CD4-positive, alpha-beta T cell treated with Interleukin-1 beta for 1 hour (primary cell): Measurements from ENCODE around the gene TIAM1.
"Not testable (repeated sequence)": the region's sequence is repeated elsewhere in the genome, so short reads cannot be mapped to it uniquely, and the experiment has no call there.

Experiments
- DNase-seq, 2 donors: peaks; one replicate each; pipeline ENCODE4 v3.0.0-alpha.2; 2020 to 2022

Gene TIAM1

DNA sequence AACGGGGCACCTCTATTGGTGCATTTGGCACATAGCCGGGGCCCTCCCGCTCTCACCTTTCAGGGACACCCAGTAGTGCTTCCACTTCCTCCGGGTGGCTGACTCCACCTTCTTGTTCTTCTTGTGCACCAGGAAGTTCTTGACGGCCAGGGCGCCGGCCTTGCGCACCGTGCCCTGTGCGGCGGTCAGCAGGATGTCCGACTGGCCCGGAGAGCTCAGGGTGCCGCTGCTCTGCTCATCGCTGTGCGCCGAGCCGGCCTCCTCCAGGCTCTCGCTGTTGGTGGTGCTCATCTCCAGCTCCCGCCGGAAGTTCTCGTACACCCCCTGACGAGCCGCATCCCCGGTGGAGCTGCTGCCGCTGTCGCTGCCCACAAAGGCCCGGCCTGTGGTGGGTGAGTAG, 92.4 kb downstream of the TIAM1 start:
- DNase-seq, result no peak

DNA sequence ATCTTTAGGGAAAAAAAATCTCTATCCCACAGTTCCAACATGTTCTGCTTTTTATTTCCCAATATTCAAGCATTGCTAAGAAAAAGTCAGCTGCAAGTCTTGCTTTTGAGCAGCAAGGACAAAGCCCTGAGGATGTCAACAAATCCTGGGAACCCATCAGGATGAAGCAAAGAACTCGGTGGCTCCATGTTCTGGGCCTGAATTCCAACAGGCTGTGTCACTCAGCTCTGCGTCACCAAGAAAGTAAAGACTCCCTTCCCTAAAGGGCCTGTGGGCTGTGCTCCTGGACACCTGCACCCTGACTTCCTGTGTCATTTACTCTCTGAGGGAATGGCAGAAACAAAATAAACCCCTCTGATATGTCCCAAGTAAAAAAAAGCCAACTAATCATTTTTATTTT, 95.5 kb downstream of the TIAM1 start:
- DNase-seq, result no peak

- DNase-seq, result no peak
These were observed 100.5 kb downstream of the TIAM1 start for GRCh38 chr21:31243611-31244010.

DNA sequence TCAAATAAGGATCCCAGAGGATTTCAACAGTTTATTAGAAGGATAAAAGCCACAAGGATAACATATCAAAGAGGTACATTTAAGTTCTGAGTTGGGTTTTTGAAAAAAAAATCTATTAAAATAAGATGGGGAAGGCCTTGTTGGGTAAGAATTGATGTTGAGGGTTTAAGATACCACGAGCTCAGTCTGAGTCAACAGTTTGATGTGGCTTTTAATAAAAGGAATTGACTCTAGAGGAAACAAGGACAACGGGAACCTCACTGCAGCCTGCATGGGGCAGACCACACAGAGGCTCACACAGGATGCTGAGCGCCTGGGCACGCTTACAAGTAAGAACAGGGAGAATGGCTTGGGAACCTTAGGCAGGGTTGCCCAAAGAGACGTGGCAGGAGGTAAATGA, 107.5 kb downstream of the TIAM1 start:
- no peak for DNase-seq

GRCh38 chr21:31235671-31236450, 108.2 kb downstream of the TIAM1 start:
- DNase-seq, result no peak

DNA sequence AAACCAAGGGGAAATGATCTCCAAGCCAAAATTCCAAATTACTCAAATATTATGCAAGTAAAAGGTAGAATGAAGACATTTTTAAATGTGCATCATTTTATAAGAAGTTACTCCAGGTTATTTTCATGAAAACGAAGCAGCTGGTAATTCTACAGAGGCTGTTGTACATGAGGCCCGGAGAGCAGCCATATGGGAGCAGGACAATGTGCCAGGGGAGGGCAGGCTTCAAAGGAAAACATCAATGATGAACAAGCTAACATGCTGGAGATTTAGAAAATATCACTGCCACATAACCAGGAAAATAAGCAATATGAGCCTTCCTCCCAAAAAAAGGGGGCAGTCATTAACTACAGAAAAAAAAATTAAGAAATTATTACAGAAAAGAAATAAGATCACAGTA, 109.1 kb downstream of the TIAM1 start:
- DNase-seq, result no peak

GRCh38 chr21:31233711-31234110, 110.3 kb downstream of the TIAM1 start:
- no peak for DNase-seq

DNA sequence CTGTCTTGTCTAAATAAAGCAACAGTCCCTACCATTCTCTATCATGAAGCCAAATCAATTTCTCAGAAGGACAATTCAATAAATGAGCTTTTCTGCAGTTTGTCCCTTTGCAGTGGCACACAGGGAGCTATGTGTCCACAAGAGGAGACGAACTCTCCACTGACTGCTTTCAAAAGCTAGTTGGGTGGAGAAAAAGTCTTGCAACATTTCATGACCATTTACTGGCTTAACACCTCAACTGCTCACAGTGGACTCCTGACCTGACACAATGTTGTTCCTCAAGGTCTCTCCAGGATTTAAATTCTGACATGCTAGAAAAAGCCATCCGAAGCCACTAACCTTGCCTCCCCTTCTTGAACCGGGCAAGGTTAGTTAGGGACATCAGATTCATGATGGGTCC, 111.7 kb downstream of the TIAM1 start:
- no peak for DNase-seq

- no peak for DNase-seq
These were observed 113.1 kb downstream of the TIAM1 start for GRCh38 chr21:31230937-31231336.

DNA sequence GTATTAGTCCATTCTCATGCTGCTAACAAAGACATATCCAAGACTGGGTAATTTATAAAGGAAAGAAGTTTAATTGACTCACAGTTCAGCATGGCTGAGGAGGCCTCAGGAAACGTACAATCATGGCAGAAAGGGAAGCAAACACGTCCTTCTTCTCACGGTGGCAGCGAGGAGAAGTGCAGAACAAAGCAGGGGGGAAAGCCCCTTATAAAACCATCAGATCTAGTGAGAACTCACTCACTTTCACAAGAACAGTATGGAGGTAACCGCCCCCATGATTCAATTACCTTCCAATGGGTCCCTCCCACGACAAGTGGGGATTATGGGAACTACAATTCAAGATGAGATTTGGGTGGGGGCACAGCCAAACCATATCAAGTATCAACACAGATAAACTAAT, 115.3 kb downstream of the TIAM1 start:
- not testable (repeated sequence) for DNase-seq

- DNase-seq, result no peak
These were observed 118.3 kb downstream of the TIAM1 start for GRCh38 chr21:31225713-31226112.

DNA sequence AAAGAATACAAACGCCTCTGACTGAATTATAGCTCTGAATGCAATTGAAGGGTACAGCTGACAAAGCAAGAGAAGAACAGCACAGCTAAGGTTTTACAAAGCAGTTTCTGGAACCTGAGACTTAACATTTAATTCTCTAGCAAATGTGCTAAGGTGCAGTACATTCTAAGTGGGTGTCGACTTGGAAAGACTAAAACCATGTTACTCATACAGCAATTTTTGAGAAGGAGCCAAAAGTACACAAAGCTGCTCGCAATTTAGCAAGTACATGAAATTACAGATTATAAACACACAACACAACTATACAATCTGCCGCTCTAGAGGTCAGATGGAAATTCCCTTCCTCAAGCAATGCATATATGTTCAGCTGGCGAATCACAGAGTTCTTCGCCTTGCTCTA, 121.9 kb downstream of the TIAM1 start:
- DNase-seq, result no peak

DNA sequence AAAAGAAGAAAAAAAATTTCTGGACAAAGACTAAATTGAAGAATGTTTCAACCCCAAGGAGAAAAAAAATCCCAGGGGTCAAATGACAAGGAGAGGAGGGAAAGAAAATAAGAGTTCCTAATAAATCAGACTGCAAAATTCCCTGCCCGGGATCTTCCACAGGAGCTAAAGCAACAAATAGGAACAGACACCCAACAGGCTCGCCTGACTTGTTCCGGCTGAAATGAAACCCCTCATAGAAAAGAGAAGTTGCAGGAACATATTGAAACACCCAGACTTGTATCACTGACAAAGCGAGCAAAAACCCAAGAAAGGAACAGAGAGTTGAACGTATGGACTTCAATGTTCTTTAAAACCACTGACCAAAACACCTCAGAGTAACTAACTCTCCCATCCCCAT, 123.0 kb downstream of the TIAM1 start:
- DNase-seq, result no peak

DNA sequence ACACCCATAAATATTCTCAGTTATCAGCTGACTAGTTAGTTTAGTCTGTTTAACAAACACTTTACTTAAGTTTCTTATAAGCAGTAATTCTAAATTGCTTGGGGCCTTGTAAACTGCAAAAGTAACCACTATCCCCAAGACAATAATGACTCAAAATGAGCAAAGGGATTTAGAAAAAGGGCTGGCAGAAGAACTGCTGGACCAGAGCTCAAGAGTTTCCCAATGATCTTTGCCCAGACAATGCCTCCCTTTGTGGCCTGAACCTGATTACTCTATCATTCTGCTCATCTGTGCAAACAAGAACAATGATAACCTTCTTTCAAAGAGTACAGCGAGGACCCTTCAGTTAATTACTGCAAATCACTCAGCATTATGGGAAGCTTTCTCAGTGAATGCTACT, 123.5 kb downstream of the TIAM1 start:
- no peak for DNase-seq

DNA sequence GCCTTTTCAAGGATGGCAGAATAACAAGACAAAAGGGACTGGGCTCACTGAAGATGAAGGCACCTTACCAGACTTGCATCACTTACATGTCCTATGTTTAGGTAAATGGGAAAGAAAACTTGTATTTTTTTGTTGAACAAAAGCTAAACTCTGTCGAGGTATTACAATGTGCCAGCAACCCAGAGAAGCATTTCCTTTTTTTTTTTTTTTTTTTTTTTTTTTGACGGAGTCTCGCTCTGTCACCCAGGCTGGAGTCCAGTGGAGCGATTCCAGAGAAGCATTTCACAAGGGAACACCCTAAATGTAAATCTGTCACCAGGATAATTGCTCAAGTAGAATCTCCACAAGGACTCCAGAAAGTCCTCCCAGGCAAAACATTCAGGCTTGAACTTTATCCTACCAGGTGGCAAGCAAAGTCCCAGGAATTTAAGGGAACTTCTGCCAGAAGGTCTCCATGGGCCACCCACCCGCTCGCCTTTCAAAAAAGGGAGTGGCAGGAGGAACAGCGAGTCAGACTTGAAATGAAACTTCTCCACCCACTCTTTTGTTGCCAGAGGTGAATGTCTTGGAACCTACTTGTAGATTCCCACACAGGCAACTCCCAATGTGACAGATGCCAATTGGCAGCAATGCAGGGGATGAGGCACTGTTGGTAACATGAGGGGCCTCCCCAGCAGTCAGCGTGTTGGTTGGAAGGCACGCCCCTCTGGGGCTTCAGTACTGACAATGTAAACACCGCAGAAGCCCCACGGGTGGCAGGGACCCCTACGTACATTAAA, 125.0 kb downstream of the TIAM1 start:
- no peak for DNase-seq

DNA sequence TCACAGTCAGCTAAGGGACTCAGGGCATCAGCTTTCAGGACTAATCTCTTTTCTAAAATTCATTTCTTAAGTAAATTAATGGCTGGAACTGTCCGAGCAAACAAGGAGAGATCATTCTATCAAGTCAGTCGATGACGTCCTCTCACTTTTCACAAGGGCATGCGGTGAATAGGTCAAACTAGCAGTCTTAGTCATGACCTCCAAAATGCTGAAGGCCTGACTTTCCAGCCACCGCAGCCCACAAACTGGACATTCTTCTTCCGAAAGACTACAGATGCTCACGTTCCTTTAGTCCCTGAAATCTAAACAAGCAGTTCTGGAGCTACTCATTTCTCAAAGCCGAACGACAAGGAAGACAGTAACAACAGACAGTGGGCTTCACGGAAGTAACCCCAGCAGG, 127.9 kb downstream of the TIAM1 start:
- no peak for DNase-seq

GRCh38 chr21:31213787-31214186, 130.3 kb downstream of the TIAM1 start:
- peak in 1 of 2 donors; percentile 33 for DNase-seq

DNA sequence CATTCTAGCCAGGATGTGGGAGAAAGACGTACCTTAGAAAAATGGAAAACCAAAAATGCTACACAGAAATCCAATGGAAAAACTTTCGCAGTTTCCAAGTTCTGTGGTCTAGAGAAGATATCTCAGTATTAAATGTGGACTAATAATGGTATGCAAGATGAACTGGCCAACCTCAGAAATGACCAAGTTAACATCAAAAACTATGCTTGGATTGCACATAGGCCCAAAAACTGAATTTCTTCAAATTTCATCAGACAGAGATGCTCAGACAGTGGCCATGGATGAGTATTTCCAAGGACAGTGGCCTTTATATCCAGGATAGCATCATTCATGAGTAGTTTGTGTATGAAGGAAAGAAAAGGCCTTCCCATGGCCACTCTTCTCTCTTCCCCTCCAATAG, 132.2 kb downstream of the TIAM1 start:
- no peak for DNase-seq

DNA sequence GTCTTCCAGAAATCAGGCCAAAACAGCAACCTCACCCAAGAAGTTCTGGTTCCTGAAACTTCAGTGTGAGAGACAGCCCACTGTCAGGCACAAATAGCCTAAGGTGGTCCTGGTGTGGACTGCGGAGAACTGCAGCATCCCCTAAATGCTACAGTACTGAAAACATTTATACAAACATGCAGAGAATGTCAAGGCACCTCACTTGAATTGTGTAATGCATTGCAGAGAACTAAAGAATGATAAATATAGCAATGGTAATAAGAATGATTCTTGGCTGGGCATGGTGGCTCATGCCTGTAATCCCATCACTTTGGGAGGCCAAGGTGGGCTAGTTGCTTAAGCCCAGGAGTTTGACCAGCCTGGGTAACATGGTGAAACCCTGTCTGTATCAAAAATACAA, 138.6 kb downstream of the TIAM1 start:
- DNase-seq, result no peak

GRCh38 chr21:31204801-31205200, 139.3 kb downstream of the TIAM1 start:
- no peak for DNase-seq

DNA sequence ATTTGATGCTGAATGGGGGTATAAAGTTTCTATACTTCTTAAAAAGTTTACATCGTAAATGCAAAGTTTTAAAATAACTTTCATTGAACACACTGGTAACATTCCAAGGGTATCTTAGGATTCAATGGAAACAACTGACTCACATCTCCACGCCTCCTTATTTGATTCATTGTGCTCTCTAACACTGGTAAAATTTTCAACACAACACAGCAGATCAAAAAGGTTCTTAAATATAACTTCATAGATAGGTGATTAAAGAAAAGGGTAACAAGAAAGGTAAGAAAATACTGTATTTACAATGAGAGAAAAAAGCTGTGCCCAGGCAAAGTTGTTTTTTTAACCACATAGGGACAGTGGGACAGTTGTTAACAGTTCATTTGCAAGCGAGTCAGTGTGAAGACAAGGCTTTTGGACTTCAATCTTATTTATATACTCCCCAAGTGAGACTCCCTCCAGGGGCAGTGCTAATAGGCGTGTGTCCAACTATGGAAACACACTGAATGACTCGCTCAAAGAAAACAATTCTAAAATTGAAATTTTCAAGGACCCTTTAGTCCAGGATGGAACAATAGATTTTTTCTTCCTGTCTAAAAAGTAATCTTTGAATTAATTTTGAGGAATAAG, 140.5 kb downstream of the TIAM1 start:
- DNase-seq, result no peak

- DNase-seq, result peak in 1 of 2 donors; percentile 19
These were observed 142.5 kb downstream of the TIAM1 start for GRCh38 chr21:31201548-31201947.

GRCh38 chr21:31201144-31201543, 142.9 kb downstream of the TIAM1 start:
- no peak for DNase-seq

- DNase-seq, result peak in 1 of 2 donors; percentile 59
These were observed 145.5 kb downstream of the TIAM1 start for GRCh38 chr21:31198575-31198974.
